AG09309 (cell line): ENCODE data around the gene ARL3.

Experiments
- DNase-seq: peaks from one replicate; pipeline ENCODE4 v3.0.0-alpha.2; 2010; ENCODE audit warnings: low read depth
- H3K4me3 ChIP-seq: 2 replicates; pipeline ENCODE4 v1.5.1; 2011; ENCODE audit warnings: mild to moderate bottlenecking, low read depth, low read length, moderate library complexity; ENCODE audit not compliant: control insufficient read depth
- CTCF ChIP-seq: IDR thresholded peaks from 2 replicates; pipeline ENCODE4 v1.5.1; 2011; ENCODE audit warnings: mild to moderate bottlenecking, low read depth, low read length, inconsistent platforms; ENCODE audit not compliant: insufficient read depth, control insufficient read depth; ENCODE audit errors: missing control alignments

ARL3 gene

DNA sequence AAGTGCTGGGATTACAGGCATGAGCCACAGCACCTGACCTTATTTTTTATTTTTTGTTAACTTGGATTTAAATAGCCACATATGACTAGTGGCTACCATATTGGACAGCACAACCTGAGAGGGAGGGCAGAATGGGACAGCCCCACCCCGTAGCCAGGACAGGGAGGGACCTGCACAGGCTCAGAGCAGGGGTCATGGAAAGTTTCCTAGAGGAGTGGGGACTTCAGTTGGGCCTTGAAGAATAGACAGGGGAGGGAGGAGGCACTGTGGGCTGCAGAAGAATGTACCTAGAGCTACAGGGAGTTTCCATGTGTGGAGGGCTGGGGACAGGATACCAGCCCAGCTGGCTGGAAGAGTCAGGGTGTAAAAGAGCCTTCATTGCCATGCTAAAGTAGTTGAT is 61.1 kb downstream of the ARL3 start:
- no peak overlapping the region for H3K4me3 ChIP-seq
- TF ChIP-seq CTCF, result no peak
- DNase-seq, result no peak

- no peak overlapping the region for H3K4me3 ChIP-seq
- TF ChIP-seq CTCF, result no peak
- DNase-seq, result no peak
Observed at GRCh38 chr10:102652170-102652916, 61.9 kb downstream of the ARL3 start.

GRCh38 chr10:102651455-102652169 is 62.6 kb downstream of the ARL3 start:
- no peak for DNase-seq
- no peak overlapping the region for H3K4me3 ChIP-seq
- TF ChIP-seq CTCF, result no peak

GRCh38 chr10:102650655-102651454 is 63.3 kb downstream of the ARL3 start:
- DNase-seq, result no peak
- H3K4me3 ChIP-seq, result no peak overlapping the region

GRCh38 chr10:102649797-102650654 is 64.2 kb downstream of the ARL3 start:
- DNase-seq, result no peak
- no peak overlapping the region for H3K4me3 ChIP-seq
- no peak for TF ChIP-seq CTCF

More at GRCh38 chr10:102650655-102651454, 63.3 kb downstream of the ARL3 start:
- no peak for TF ChIP-seq CTCF
